Stomach (tissue), 9 donors: ENCODE measurements around the gene SNTG2. TPM values are rescaled to one million over a fixed set of nuclear protein-coding genes. Genes with fewer than 3 reads are reported as not detected.
"Not testable (repeated sequence)": the region's sequence is repeated elsewhere in the genome, so short reads cannot be mapped to it uniquely, and the experiment has no call there.

Source experiments
- DNase-seq, 2 donors: peaks; one replicate each; pipeline versions ENCODE4 v3.0.0 to v3.0.0-alpha.2; 2013 to 2019
- H3K27ac ChIP-seq, 5 donors: fragments of 200-600 bp in 4 of 5; sonication (generic) in 4 of 5; one replicate each; pipeline ENCODE4 v1.5.1; 2013 to 2019; ENCODE audit warnings: mild to moderate bottlenecking in 1 of 5, moderate library complexity in 1 of 5
- H3K27me3 ChIP-seq, 3 donors: fragments of 200-600 bp; sonication (generic); one replicate each; pipeline ENCODE4 v1.5.1; 2017 to 2019; ENCODE audit warnings: mixed run types in 1 of 3
- H3K36me3 ChIP-seq, 4 donors: fragments of 200-600 bp; sonication (generic); 1 replicate in 3 of 4; 2 replicates in 1 of 4; pipeline ENCODE4 v1.5.1; 2016 to 2019
- H3K4me1 ChIP-seq, 4 donors: fragments of 200-600 bp; sonication (generic); one replicate each; pipeline ENCODE4 v1.5.1; 2016 to 2019
- H3K4me3 ChIP-seq, 4 donors: fragments of 200-600 bp; sonication (generic) in 3 of 4; one replicate each; pipeline ENCODE4 v1.5.1; 2016 to 2019; ENCODE audit warnings: mild to moderate bottlenecking in 1 of 4
- H3K9me3 ChIP-seq, 4 donors: fragments of 200-600 bp; sonication (generic); one replicate each; pipeline ENCODE4 v1.5.1; 2016 to 2019
- CTCF ChIP-seq, 7 experiments: fragments of 450-650 bp in 4 of 7; fragments of 200-600 bp in 3 of 7; sonication (generic) in 3 of 7; IDR thresholded peaks; one replicate each; pipeline ENCODE4 v1.5.1; 2016 to 2019; ENCODE audit warnings: antibody characterized with exemption in 7 of 7, control low read depth in 2 of 7, mild to moderate bottlenecking in 1 of 7
- EP300 ChIP-seq: sonication (generic); formaldehyde crosslinking; IDR thresholded peaks from one replicate; pipeline ENCODE4 v1.6.1; 2017; ENCODE audit warnings: antibody characterized with exemption
- POLR2A ChIP-seq, 4 donors: fragments of 450-650 bp; IDR thresholded peaks; one replicate each; pipeline ENCODE4 v1.6.1; 2016; ENCODE audit warnings: antibody characterized with exemption in 4 of 4, control low read depth in 2 of 4, mild to moderate bottlenecking in 1 of 4, moderate library complexity in 1 of 4
- POLR2AphosphoS5 ChIP-seq, 3 donors: sonication (generic); formaldehyde crosslinking; IDR thresholded peaks; one replicate each; pipeline ENCODE4 v1.6.1; 2016; ENCODE audit warnings: antibody characterized with exemption in 3 of 3
- WGBS, 5 donors: extraction: QIAGEN DNeasy Blood & Tissue Kit in 3 of 5; methylation state at CpG; one replicate each; pipeline versions ENCODE4 v1.1.5 to v1.1.7; 2013 to 2018; 5-methylcytosine and 5-hydroxymethylcytosine counted together
- intact Hi-C: fragments of 100-400 bp; cut with DNase I; formaldehyde crosslinking; loops from one replicate; pipeline ENCODE4 v1.15.1; 2023; ENCODE audit warnings: low total_unique reads
- polyA plus RNA-seq, 3 donors: library from polyadenylated mRNA; stranded (reverse); fragments of 200-250 nt; gene quantifications; one replicate each; pipeline ENCODE4 v1.2.3, GENCODE V29; 2013
- total RNA-seq, 5 donors: library from RNA; depleted of rRNA; stranded (reverse); fragments of >200 nt; gene quantifications; one replicate each; pipeline versions ENCODE4 v1.1.0 to v1.2.3, GENCODE V29; 2014 to 2016
- donor health status: healthy with polysubstance abuse.
- donor health status: Bipolar disorder and iron deficiency.
- donor health status: healthy.

The SNTG2 gene
- total and polyA plus RNA-seq, 8 donors = 0.68 to 19.6 (median 5.3) TPM; not detected in 1

GRCh38 chr2:908568-908967 lies 42.1 kb upstream of the SNTG2 start:
- Histone ChIP-seq H3K4me1 (no peaks in the 10 kb centered on the region), H3K9me3 (no peaks in the 10 kb centered on the region), H3K4me3 (no peak overlapping the region), H3K27me3 (peaks cover 0 to 26% (median 5%) of the 10 kb centered on the region in 3 donors), H3K36me3 (no peaks in the 10 kb centered on the region), H3K27ac (no peak overlapping the region)
- DNase-seq = no peak
- intact Hi-C loops = no loop called here
- 73 to 84% (median 78%) methylated on average over 4 of the region's 4 CpGs for WGBS, 5 donors
- TF ChIP-seq CTCF (IDR thresholded peaks at IDR 0.05) (no peak), POLR2A (IDR thresholded peaks at IDR 0.05) (no peak), POLR2AphosphoS5 (IDR thresholded peaks at IDR 0.05) (no peak), EP300 (no peak)

GRCh38 chr2:909764-910379 lies 40.8 kb upstream of the SNTG2 start:
- 81 to 87% (median 83%) methylated on average over 21 to 27 of the region's 27 CpGs for WGBS, 5 donors

GRCh38 chr2:910698-911097 lies 40.0 kb upstream of the SNTG2 start:
- Histone ChIP-seq H3K9me3 (no peaks in the 10 kb centered on the region), H3K4me1 (no peaks in the 10 kb centered on the region), H3K27ac (no peak overlapping the region), H3K4me3 (no peak overlapping the region), H3K27me3 (peaks cover 0 to 21% (median 0%) of the 10 kb centered on the region in 3 donors), H3K36me3 (no peaks in the 10 kb centered on the region)
- WGBS, 5 donors = 83 to 94% (median 84%) methylated on average over 16 of the region's 16 CpGs
- intact Hi-C loops = no loop called here
- TF ChIP-seq CTCF (IDR thresholded peaks at IDR 0.05) (no peak), POLR2A (IDR thresholded peaks at IDR 0.05) (no peak), POLR2AphosphoS5 (IDR thresholded peaks at IDR 0.05) (no peak), EP300 (no peak)
- DNase-seq = no peak

More at GRCh38 chr2:909764-910379, 40.8 kb upstream of the SNTG2 start:
- H3K36me3 ChIP-seq, H3K4me1 ChIP-seq, H3K4me3 ChIP-seq, H3K27ac ChIP-seq, intact Hi-C loops, DNase-seq, H3K9me3 ChIP-seq: not testable (repeated sequence)
- peaks cover 0 to 26% (median 5%) of the 10 kb centered on the region in 3 donors for H3K27me3 ChIP-seq

- whole genome bisulfite sequencing, 5 donors = 86 to 93% (median 88%) methylated on average over 14 of the region's 14 CpGs
- H3K27me3 ChIP-seq = peaks cover 0 to 19% (median 0%) of the 10 kb centered on the region in 3 donors
- no peaks in the 10 kb centered on the region for H3K4me1 ChIP-seq
- H3K9me3 ChIP-seq = no peaks in the 10 kb centered on the region
- no peak for TF ChIP-seq EP300
- no peak for TF ChIP-seq POLR2AphosphoS5 (IDR thresholded peaks at IDR 0.05)
- no peak for TF ChIP-seq POLR2A (IDR thresholded peaks at IDR 0.05)
- TF ChIP-seq CTCF (IDR thresholded peaks at IDR 0.05) = no peak
- H3K36me3 ChIP-seq = no peaks in the 10 kb centered on the region
- no peak overlapping the region for H3K27ac ChIP-seq
- intact Hi-C loops = no loop called here
- no peak for DNase-seq
- no peak overlapping the region for H3K4me3 ChIP-seq
These were observed 34.7 kb upstream of the SNTG2 start for GRCh38 chr2:915979-916378.

GRCh38 chr2:916935-917334 lies 33.7 kb upstream of the SNTG2 start:
- no peaks in the 10 kb centered on the region for H3K36me3 ChIP-seq
- no peak overlapping the region for H3K27ac ChIP-seq
- H3K4me3 ChIP-seq = no peak overlapping the region
- peaks cover 0 to 19% (median 0%) of the 10 kb centered on the region in 3 donors for H3K27me3 ChIP-seq
- no peaks in the 10 kb centered on the region for H3K9me3 ChIP-seq
- intact Hi-C loops = no loop called here
- H3K4me1 ChIP-seq = no peaks in the 10 kb centered on the region
- DNase-seq = no peak
- WGBS, 5 donors = 88 to 95% (median 94%) methylated on average over 7 of the region's 7 CpGs
- no peak for TF ChIP-seq POLR2A (IDR thresholded peaks at IDR 0.05)
- TF ChIP-seq CTCF (IDR thresholded peaks at IDR 0.05) = no peak
- no peak for TF ChIP-seq EP300
- no peak for TF ChIP-seq POLR2AphosphoS5 (IDR thresholded peaks at IDR 0.05)
